ACC112 (cell line): ENCODE results near the gene DNAH17.
A peak's percentile ranks its signal among the peaks of the same experiment; 100 is the strongest.

Experiments
- H2AFZ ChIP-seq: fragments of 200-600 bp; sonication (generic); one replicate; pipeline ENCODE4 v1.6.0; 2017; ENCODE audit warnings: antibody characterized with exemption, low read length; ENCODE audit not compliant: unreplicated experiment
- H3K27ac ChIP-seq: fragments of 200-600 bp; sonication (generic); 2 replicates; pipeline ENCODE4 v1.5.1; 2014; ENCODE audit warnings: low read depth, mild to moderate bottlenecking, antibody characterized with exemption, low read length, moderate library complexity
- H3K27me3 ChIP-seq: fragments of 200-600 bp; sonication (generic); 2 replicates; pipeline ENCODE4 v1.6.1; 2014; ENCODE audit warnings: mild to moderate bottlenecking, antibody characterized with exemption, low read length, moderate library complexity, mixed read lengths; ENCODE audit not compliant: insufficient read depth
- H3K36me3 ChIP-seq: fragments of 200-600 bp; sonication (generic); 2 replicates; pipeline ENCODE4 v1.6.1; 2016; ENCODE audit warnings: mild to moderate bottlenecking, antibody characterized with exemption, low read length, moderate library complexity, mixed read lengths; ENCODE audit not compliant: insufficient read depth
- H3K4me1 ChIP-seq: fragments of 200-600 bp; sonication (generic); one replicate; pipeline ENCODE4 v1.6.1; 2016; ENCODE audit warnings: low read length, mixed read lengths; ENCODE audit not compliant: insufficient read depth, unreplicated experiment, control insufficient read depth
- H3K4me3 ChIP-seq: fragments of 200-600 bp; sonication (generic); 2 replicates; pipeline ENCODE4 v1.5.1; 2014; ENCODE audit warnings: mild to moderate bottlenecking, low read depth, low read length
- H3K79me2 ChIP-seq: fragments of 200-600 bp; sonication (generic); one replicate; pipeline ENCODE4 v1.6.0; 2016; ENCODE audit warnings: low read length; ENCODE audit not compliant: control insufficient read depth, unreplicated experiment, insufficient read depth

Gene DNAH17

DNA sequence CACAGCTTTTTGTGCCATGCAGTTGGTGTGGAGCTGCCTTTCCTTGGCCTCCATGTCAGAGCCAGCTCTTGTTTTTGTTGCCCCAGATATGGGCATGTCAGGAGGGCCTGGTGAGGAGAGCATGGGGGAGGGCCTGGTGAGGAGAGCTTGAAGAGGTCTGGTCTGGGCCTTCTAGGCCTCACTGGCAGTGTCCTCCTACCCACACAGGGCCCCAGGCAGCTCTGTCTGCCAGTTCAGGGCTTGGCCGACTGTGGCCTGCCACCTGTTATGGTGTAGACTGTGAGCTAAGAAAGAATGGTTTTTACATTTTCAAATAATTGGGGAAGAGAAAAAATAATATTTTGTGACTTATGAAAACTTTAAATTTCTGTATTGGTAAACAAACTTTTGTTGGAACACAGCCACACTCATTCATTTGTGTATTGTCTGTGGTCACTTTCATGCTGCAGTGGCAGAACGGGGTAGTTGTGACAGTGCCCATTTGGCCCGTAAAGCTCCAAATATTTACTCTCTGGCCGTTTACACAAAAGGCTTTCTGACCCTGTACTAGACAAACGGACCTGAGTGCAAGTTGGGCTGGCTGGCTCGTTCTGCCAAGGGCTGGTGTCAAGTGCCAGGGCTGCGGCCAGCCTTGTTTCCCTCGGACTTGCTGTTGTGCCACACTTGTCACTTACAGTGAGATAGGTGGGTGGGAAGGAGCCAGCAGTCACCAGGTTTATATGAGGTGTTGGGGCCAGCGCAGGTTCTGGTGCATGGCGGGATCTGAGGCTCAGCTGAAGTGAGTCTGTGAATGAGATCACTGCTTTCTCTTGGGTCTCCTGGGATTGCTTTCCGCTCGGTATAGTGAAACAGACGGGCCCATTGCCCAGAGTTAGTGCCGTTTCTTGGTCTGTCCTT is 180.5 kb downstream of the DNAH17 start:
- Histone ChIP-seq H3K36me3 (peaks cover 21% of the 10 kb centered on the region), H2AFZ (no peak overlapping the region), H3K79me2 (peaks cover 52% of the 10 kb centered on the region), H3K4me3 (no peak overlapping the region), H3K27me3 (no peaks in the 10 kb centered on the region), H3K4me1 (peaks cover 25% of the 10 kb centered on the region), H3K27ac (no peak overlapping the region)

DNA sequence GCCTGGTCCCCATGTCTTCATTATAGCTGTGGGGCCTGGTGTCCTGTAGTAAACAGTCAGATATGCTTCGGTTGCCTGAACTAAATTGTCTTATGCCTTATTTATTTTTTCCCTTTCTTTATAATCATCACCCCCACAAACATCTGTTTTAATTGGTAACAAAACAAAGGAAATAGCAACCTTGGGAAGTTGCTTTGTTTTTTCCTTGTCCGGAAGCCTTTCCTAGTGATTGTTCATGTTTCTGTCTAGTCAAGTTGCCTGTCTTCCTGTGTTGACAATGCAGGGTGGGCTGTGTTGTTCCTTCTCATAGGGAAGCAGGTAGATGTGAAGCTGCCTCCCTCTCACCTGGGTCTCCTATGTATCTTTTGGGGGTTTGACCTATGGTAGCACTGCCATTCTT is 182.0 kb downstream of the DNAH17 start:
- Histone ChIP-seq H3K4me1 (peaks cover 41% of the 10 kb centered on the region), H3K27me3 (no peaks in the 10 kb centered on the region), H3K79me2 (peaks cover 67% of the 10 kb centered on the region), H2AFZ (no peak overlapping the region), H3K36me3 (peaks cover 21% of the 10 kb centered on the region), H3K27ac (no peak overlapping the region), H3K4me3 (no peak overlapping the region)

DNA sequence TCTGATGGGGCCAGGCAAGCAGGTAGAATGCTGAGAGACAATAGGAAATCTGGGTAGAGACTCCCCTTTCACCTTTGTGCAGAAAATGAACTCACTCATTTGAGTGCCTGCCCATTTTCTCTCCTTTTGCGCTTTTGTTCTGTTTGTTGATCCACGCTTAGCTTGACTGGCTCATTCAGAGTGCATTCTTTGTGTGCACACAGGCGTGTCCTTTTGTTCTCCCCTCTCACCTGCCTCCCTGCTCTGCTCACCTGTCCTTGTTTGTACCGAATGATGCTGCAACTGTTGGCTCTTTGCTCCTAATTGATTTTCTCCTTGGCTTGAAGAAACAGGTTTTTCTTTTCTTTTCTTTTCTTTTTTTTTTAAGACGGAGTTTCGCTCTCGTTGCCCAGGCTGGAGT is 183.0 kb downstream of the DNAH17 start:
- Histone ChIP-seq H2AFZ (no peak overlapping the region), H3K27ac (no peak overlapping the region), H3K4me3 (no peak overlapping the region), H3K79me2 (peaks cover 71% of the 10 kb centered on the region), H3K36me3 (peaks cover 21% of the 10 kb centered on the region), H3K4me1 (peaks cover 47% of the 10 kb centered on the region), H3K27me3 (no peaks in the 10 kb centered on the region)

DNA sequence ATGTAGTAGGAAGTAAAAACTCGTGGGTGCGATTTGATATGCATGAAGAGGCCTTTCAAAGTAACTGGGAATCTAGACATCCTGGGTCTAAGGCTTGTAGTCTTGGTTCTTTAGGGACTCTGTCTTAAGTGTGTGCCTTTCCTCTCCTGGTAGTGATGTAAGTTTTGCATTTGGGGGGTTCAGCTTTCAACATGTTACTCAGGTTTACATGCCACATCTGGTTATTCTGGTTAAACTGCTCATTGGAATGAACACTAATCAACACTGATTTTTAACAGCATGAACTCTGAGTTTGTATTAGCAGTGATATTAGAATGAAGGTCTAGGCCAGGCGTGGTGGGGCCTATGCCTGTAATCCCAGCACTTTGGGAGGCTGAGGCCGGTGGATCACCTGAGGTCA is 183.6 kb downstream of the DNAH17 start:
- Histone ChIP-seq H3K4me3 (no peak overlapping the region), H2AFZ (no peak overlapping the region), H3K4me1 (peaks cover 47% of the 10 kb centered on the region), H3K27ac (no peak overlapping the region), H3K79me2 (peaks cover 76% of the 10 kb centered on the region), H3K36me3 (peaks cover 20% of the 10 kb centered on the region), H3K27me3 (no peaks in the 10 kb centered on the region)

DNA sequence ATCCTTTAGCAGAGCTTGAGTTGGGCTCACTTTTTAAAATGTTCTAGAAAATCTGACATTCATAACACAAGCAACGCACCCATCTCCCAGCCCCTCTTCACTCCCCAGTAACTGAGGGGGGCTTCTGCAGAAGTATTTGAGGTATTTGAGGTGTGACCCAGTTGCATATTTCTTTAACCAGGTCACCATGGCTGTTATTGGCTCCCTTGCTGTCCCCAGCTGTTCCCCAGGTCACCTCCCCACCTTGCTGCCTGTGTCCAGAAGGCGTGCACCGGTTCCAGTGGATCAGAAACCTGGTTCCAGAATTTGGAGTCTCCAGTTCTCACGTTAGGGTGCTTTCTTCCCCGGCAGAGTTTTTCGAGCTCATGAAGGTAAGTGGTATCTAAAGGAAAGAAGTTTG is 184.9 kb downstream of the DNAH17 start:
- peaks cover 80% of the 10 kb centered on the region for H3K79me2 ChIP-seq
- H3K4me1 ChIP-seq, result peaks cover 39% of the 10 kb centered on the region
- no peaks in the 10 kb centered on the region for H3K27me3 ChIP-seq
- 0 out of 2 replicates have a peak, but pooled peaks cover 13% of the 10 kb centered on the region for H3K36me3 ChIP-seq
- H3K4me3 ChIP-seq, result no peak overlapping the region
- no peak overlapping the region for H3K27ac ChIP-seq
- no peak overlapping the region for H2AFZ ChIP-seq

DNA sequence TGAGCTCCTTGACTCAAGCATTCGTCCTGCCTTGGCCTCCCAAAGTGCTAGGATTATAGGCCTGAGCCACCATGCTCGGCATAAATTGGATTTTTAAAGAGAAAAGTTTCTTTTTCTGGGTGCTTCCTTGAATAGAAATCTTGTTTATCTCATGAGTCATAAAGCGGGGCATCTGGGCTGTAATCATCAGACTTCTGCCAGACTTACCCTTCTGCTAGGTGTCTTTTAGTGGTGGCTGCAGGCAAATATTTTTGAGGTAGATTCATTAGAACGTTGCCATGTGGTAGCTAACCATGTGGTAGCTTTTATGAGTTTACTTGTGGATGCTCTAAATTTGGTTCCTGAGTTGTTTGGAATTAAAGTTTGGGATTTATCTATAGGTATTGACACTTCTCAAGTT is 185.4 kb downstream of the DNAH17 start:
- H2AFZ ChIP-seq, result no peak overlapping the region
- H3K27ac ChIP-seq, result peak overlapping the region; percentile 78
- no peaks in the 10 kb centered on the region for H3K27me3 ChIP-seq
- H3K36me3 ChIP-seq, result 0 out of 2 replicates have a peak, but pooled peaks cover 13% of the 10 kb centered on the region
- H3K4me3 ChIP-seq, result no peak overlapping the region
- peaks cover 83% of the 10 kb centered on the region for H3K79me2 ChIP-seq
- H3K4me1 ChIP-seq, result peaks cover 35% of the 10 kb centered on the region

DNA sequence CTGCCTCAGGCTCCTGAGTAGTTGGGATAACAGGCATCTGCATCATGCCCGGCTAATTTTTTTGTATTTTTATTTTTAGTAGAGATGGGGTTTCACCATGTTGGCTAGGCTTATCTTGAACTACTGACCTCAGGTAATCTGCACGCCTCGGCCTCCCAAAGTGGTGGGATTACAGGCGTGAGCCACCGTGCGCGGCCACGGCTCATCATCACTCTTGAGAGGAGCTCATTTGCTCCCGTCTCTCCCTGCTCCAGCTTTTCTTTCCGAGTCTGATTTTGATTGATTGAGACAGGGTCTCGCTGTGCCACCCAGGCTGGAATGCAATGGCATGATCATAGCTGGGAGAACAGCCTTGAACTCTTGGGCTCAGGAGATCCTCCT is 186.2 kb downstream of the DNAH17 start:
- no peak overlapping the region for H3K4me3 ChIP-seq
- peak overlapping the region; percentile 78 for H3K27ac ChIP-seq
- peaks cover 36% of the 10 kb centered on the region for H3K4me1 ChIP-seq
- H3K36me3 ChIP-seq, result 0 out of 2 replicates have a peak, but pooled peaks cover 9% of the 10 kb centered on the region
- no peaks in the 10 kb centered on the region for H3K27me3 ChIP-seq
- H3K79me2 ChIP-seq, result peaks cover 83% of the 10 kb centered on the region
- H2AFZ ChIP-seq, result no peak overlapping the region

DNA sequence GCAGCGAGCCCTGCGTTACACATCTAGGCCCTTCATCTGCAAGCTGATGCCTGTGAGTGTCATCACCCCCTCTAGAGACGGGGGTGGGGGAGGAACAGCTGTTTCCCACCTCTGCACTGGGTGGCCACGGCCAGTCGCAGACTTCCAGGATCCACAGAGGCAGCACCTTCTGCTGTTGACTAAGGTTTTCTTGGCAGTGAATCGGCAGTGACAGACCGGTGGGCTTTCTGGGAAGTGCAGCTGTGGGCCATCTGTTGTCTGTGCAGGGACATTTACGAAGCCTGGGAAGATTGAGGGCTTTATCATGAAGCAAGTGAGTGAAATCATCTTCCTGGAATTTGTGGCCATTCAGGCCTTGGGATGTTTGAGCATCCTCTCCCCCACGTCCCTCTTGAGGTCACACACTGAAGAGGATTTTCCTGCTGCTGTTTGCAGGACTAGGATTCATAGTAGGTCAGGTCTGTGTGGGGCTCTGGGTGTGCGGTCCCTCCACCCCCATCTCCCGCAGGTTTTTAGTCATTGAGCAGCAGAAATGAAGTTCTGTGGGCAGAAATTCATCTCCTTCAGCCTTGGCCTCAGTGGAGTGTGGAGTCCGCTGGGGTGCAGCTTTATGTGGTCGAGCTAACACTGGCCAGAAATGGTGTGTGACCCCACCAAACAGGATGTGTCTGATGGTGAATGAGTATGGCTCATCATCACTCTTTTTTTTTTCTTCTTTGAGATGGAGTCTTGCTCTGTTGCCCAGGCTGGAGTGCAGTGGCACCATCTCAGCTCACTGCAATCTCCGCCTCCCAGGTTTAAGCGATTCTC is 186.8 kb downstream of the DNAH17 start:
- peaks cover 86% of the 10 kb centered on the region for H3K79me2 ChIP-seq
- H3K27me3 ChIP-seq, result no peaks in the 10 kb centered on the region
- H3K4me1 ChIP-seq, result peaks cover 42% of the 10 kb centered on the region
- no peak overlapping the region for H3K4me3 ChIP-seq
- 0 out of 2 replicates have a peak, but pooled peaks cover 9% of the 10 kb centered on the region for H3K36me3 ChIP-seq
- peak overlapping the region; percentile 78 for H3K27ac ChIP-seq
- H2AFZ ChIP-seq, result no peak overlapping the region

DNA sequence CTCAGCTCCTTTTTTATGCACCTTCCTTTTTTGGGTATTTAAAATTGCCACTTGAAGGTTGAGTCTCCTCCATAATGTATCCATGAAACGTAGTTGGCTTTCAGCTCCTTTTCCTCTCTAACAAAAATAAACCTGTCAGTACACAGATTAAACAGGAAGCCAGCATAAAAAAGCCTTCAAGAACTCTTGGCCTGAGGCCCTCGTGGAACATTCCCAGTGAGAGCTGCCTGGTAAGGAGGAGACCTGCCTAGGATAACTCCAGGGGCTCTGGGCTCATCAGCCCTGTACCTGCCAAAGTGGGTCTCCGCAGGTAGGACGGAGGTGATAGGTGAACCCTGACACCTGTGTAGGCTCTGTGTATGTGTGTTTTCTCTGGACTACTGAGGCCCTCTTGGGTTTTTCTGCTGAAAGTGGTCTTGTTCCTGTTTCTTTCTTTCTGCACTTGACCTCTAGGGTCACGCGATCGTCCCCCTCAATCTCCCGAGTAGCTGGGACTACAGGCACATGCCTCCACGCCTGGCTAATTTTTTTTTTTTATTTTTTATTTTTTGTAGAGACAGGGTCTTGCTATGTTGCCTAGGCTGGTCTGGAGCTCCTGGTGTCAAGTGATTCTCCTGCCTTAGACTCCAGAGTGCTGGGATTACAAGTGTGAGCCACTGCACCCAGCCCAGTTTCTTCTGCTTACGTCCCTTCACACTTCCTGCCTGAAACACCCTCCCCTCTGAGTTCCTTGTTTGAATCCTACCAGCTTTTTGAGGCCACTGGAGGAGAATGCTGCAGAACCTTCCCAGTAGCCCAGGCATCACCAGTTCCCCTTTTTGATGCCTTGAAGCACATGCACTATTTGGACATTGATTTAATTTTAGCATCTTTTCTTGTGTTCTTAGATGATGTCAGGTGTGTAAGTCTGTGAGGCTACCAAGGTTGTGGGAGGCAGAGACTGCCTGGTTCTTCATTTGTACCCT is 188.9 kb downstream of the DNAH17 start:
- Histone ChIP-seq H3K4me1 (peaks cover 59% of the 10 kb centered on the region), H3K36me3 (0 out of 2 replicates have a peak, but pooled peaks cover 4% of the 10 kb centered on the region), H2AFZ (no peak overlapping the region), H3K79me2 (peaks cover 88% of the 10 kb centered on the region), H3K27me3 (no peaks in the 10 kb centered on the region), H3K4me3 (no peak overlapping the region), H3K27ac (0 out of 2 replicates have a peak overlapping the region, but pooled peaks have one; percentile 30)
